NCI-H1092 treated with DMSO at 0.1 percent for 48 hours (cell line): ENCODE measurements around the gene GALNT14.

ENCODE experiments used
- DNase-seq: peaks from one replicate; lab custom pipeline; 2025; lab: John Stamatoyannopoulos, UW

The GALNT14 gene

GRCh38 chr2:30888852-30889409 lies 249.3 kb downstream of the GALNT14 start:
- no peak for DNase-seq

GRCh38 chr2:30886080-30886479 lies 252.2 kb downstream of the GALNT14 start:
- DNase-seq = no peak

- DNase-seq = no peak
Measured at GRCh38 chr2:30883822-30884221, 254.4 kb downstream of the GALNT14 start.

GRCh38 chr2:30883184-30883583 lies 255.1 kb downstream of the GALNT14 start:
- DNase-seq = no peak

- DNase-seq = no peak
Measured at GRCh38 chr2:30880516-30880915, 257.7 kb downstream of the GALNT14 start.

GRCh38 chr2:30877833-30878232 lies 260.4 kb downstream of the GALNT14 start:
- DNase-seq = no peak

- no peak for DNase-seq
Measured at GRCh38 chr2:30872797-30873196, 265.4 kb downstream of the GALNT14 start.

GRCh38 chr2:30871980-30872789 lies 266.1 kb downstream of the GALNT14 start:
- DNase-seq = peak; percentile 51

- no peak for DNase-seq
Measured at GRCh38 chr2:30871440-30871839, 266.8 kb downstream of the GALNT14 start.

- no peak for DNase-seq
Measured at GRCh38 chr2:30869988-30870387, 268.3 kb downstream of the GALNT14 start.

GRCh38 chr2:30867385-30867784 lies 270.9 kb downstream of the GALNT14 start:
- no peak for DNase-seq

GRCh38 chr2:30866974-30867373 lies 271.3 kb downstream of the GALNT14 start:
- no peak for DNase-seq

- DNase-seq = no peak
Measured at GRCh38 chr2:30865892-30866681, 272.2 kb downstream of the GALNT14 start.

- DNase-seq = no peak
Measured at GRCh38 chr2:30865243-30865642, 273.0 kb downstream of the GALNT14 start.

- DNase-seq = peak; percentile 38
Measured at GRCh38 chr2:30862054-30862651, 276.1 kb downstream of the GALNT14 start.

- no peak for DNase-seq
Measured at GRCh38 chr2:30860726-30861125, 277.5 kb downstream of the GALNT14 start.
